ENCODE results near the gene FBXO30. TPM values are rescaled to one million over a fixed set of nuclear protein-coding genes. Genes with fewer than 3 reads are reported as not detected.

The FBXO30 gene
- total RNA-seq, 1 donor from 2014 or later, result 9.1 TPM

GRCh38 chr6:145829950-145830349 lies 15.4 kb upstream of the FBXO30 start:
- Histone ChIP-seq H3K27ac (no peak overlapping the region), H3K36me3 (no peaks in the 10 kb centered on the region), H3K27me3 (no peaks in the 10 kb centered on the region), H3K4me3 (no peak overlapping the region), H3K9me3 (no peaks in the 10 kb centered on the region), H3K4me1 (no peaks in the 10 kb centered on the region)
- DNase-seq (ENCODE audit: extremely low spot score in 2 of 2), result no peak
- intact Hi-C loops (cut with DNase I), result no loop called here
- TF ChIP-seq POLR2A (IDR thresholded peaks at IDR 0.05) (no peak), CTCF (IDR thresholded peaks at IDR 0.05) (no peak), POLR2AphosphoS5 (IDR thresholded peaks at IDR 0.05; ENCODE audit: insufficient read depth in 1 of 2, low read depth in 1 of 2) (no peak)

GRCh38 chr6:145829102-145829501 lies 14.5 kb upstream of the FBXO30 start:
- intact Hi-C loops (cut with DNase I), result no loop called here
- TF ChIP-seq POLR2A (IDR thresholded peaks at IDR 0.05) (no peak), CTCF (IDR thresholded peaks at IDR 0.05) (no peak), POLR2AphosphoS5 (IDR thresholded peaks at IDR 0.05; ENCODE audit: insufficient read depth in 1 of 2, low read depth in 1 of 2) (no peak)
- no peaks in the 10 kb centered on the region for H3K4me1 ChIP-seq
- no peak for DNase-seq (ENCODE audit: extremely low spot score in 2 of 2)
- H3K9me3 ChIP-seq, result no peaks in the 10 kb centered on the region
- H3K4me3 ChIP-seq, result no peak overlapping the region
- no peak overlapping the region for H3K27ac ChIP-seq
- H3K27me3 ChIP-seq, result no peaks in the 10 kb centered on the region
- H3K36me3 ChIP-seq, result no peaks in the 10 kb centered on the region

- no peaks in the 10 kb centered on the region for H3K36me3 ChIP-seq
- no peaks in the 10 kb centered on the region for H3K27me3 ChIP-seq
- no peak overlapping the region for H3K27ac ChIP-seq
- TF ChIP-seq POLR2AphosphoS5 (IDR thresholded peaks at IDR 0.05; ENCODE audit: insufficient read depth in 1 of 2, low read depth in 1 of 2), result no peak
- no peak for TF ChIP-seq POLR2A (IDR thresholded peaks at IDR 0.05)
- no peak for TF ChIP-seq CTCF (IDR thresholded peaks at IDR 0.05)
- no peak for DNase-seq (ENCODE audit: extremely low spot score in 2 of 2)
- no peaks in the 10 kb centered on the region for H3K9me3 ChIP-seq
- no peak overlapping the region for H3K4me3 ChIP-seq
- H3K4me1 ChIP-seq, result no peaks in the 10 kb centered on the region
- intact Hi-C loops (cut with DNase I), result no loop called here
Measured at GRCh38 chr6:145824344-145824743, 9.7 kb upstream of the FBXO30 start.

GRCh38 chr6:145823328-145823944 lies 8.8 kb upstream of the FBXO30 start:
- TF ChIP-seq CTCF (IDR thresholded peaks at IDR 0.05) (no peak), POLR2AphosphoS5 (IDR thresholded peaks at IDR 0.05; ENCODE audit: insufficient read depth in 1 of 2, low read depth in 1 of 2) (no peak), POLR2A (IDR thresholded peaks at IDR 0.05) (no peak)
- no peak for DNase-seq (ENCODE audit: extremely low spot score in 2 of 2)
- H3K4me1 ChIP-seq, result no peaks in the 10 kb centered on the region
- H3K36me3 ChIP-seq, result no peaks in the 10 kb centered on the region
- no peak overlapping the region for H3K27ac ChIP-seq
- no peaks in the 10 kb centered on the region for H3K9me3 ChIP-seq
- H3K4me3 ChIP-seq, result no peak overlapping the region
- H3K27me3 ChIP-seq, result no peaks in the 10 kb centered on the region
- intact Hi-C loops (cut with DNase I), result no loop called here

- no peaks in the 10 kb centered on the region for H3K36me3 ChIP-seq
- no peak overlapping the region for H3K4me3 ChIP-seq
- DNase-seq (ENCODE audit: extremely low spot score in 2 of 2), result no peak
- no peaks in the 10 kb centered on the region for H3K4me1 ChIP-seq
- H3K9me3 ChIP-seq, result no peaks in the 10 kb centered on the region
- no peaks in the 10 kb centered on the region for H3K27me3 ChIP-seq
- H3K27ac ChIP-seq, result no peak overlapping the region
- intact Hi-C loops (cut with DNase I), result no loop called here
- TF ChIP-seq POLR2AphosphoS5 (IDR thresholded peaks at IDR 0.05; ENCODE audit: insufficient read depth in 1 of 2, low read depth in 1 of 2), result no peak
- no peak for TF ChIP-seq CTCF (IDR thresholded peaks at IDR 0.05)
- no peak for TF ChIP-seq POLR2A (IDR thresholded peaks at IDR 0.05)
Measured at GRCh38 chr6:145822456-145822855, 7.9 kb upstream of the FBXO30 start.
